Measurements from ENCODE around the gene ZNF317.

DNA sequence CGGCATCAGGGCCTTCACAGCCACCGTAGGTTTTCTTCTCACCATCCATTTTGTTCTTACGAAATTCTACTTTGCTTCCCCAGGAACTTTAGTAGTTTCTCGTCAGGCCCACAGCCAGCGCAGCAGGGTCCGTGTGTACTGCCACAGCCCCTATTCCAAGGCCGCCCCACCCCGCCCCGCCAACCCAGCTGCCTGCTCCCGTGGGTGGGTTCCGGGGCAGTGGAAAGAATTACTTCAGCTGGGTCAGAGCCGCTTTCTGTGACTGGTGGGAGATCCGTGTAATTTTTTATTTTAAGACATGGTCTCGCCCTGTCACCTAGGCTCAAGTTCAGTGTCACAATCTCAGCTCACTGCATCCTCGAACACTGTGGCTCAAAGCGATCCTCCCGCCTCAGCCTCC lies 42.8 kb downstream of the ZNF317 start:
- TF ChIP-seq, protein P1, sequence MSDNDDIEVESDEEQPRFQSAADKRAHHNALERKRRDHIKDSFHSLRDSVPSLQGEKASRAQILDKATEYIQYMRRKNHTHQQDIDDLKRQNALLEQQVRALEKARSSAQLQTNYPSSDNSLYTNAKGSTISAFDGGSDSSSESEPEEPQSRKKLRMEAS (CRISPR knock-in tag; IDR thresholded peaks at IDR 0.05), result no peak
- TF ChIP-seq ZNF23 (CRISPR knock-in tag; IDR thresholded peaks at IDR 0.05), result no peak
- TF ChIP-seq ILK (tag; IDR thresholded peaks at IDR 0.05; ENCODE audit: borderline replicate concordance, low read depth), result no peak
- no peak for TF ChIP-seq CREM (IDR thresholded peaks at IDR 0.05; ENCODE audit: low read depth)
- TF ChIP-seq ZC3H11A (IDR thresholded peaks at IDR 0.05; ENCODE audit: low read depth, low read length), result no peak
